CD14-positive monocyte (primary cell): ENCODE data around the gene TNFRSF25. TPM values are rescaled to one million over a fixed set of nuclear protein-coding genes. Genes with fewer than 3 reads are reported as not detected.

Experiments used
- DNase-seq, 3 donors: peaks; one replicate each; pipeline ENCODE4 v3.0.0-alpha.2; 2011 to 2022
- H2AFZ ChIP-seq: 2 replicates; pipeline ENCODE4 v1.6.0; 2012; ENCODE audit warnings: mild to moderate bottlenecking, low read depth, low read length, inconsistent platforms; ENCODE audit not compliant: insufficient read depth, poor library complexity, severe bottlenecking
- H3K27ac ChIP-seq, 2 donors: 1 replicate in 1 of 2; 2 replicates in 1 of 2; pipeline ENCODE4 v1.5.1; 2012 to 2013; ENCODE audit warnings: low read length in 2 of 2, control low read depth in 1 of 2, inconsistent platforms in 1 of 2, low read depth in 1 of 2, mild to moderate bottlenecking in 1 of 2
- H3K27me3 ChIP-seq, 2 donors: one replicate each; pipeline versions ENCODE4 v1.6.0 to v1.6.1; 2011 to 2013; ENCODE audit warnings: low read length in 2 of 2; ENCODE audit not compliant: control insufficient read depth in 2 of 2, insufficient read depth in 2 of 2
- H3K36me3 ChIP-seq, 2 donors: replicated peaks in 1 of 2; 1 replicate in 1 of 2; 2 replicates in 1 of 2; pipeline versions ENCODE4 v1.5.1 to v1.6.1; 2012 to 2013; ENCODE audit warnings: low read length in 2 of 2, control low read depth in 1 of 2, inconsistent platforms in 1 of 2, mild to moderate bottlenecking in 1 of 2; ENCODE audit not compliant: insufficient read depth in 2 of 2, control insufficient read depth in 1 of 2
- H3K4me1 ChIP-seq, 2 donors: 1 replicate in 1 of 2; 2 replicates in 1 of 2; pipeline versions ENCODE4 v1.5.1 to v1.6.1; 2012 to 2013; ENCODE audit warnings: low read length in 2 of 2, control low read depth in 1 of 2, inconsistent platforms in 1 of 2, mild to moderate bottlenecking in 1 of 2, moderate library complexity in 1 of 2; ENCODE audit not compliant: insufficient read depth in 2 of 2, control insufficient read depth in 1 of 2
- H3K4me2 ChIP-seq: replicated peaks from 2 replicates; pipeline ENCODE3; 2012; ENCODE audit warnings: low read length, moderate library complexity, mild to moderate bottlenecking; ENCODE audit not compliant: poor library complexity, severe bottlenecking; ENCODE audit errors: extremely low read depth
- H3K4me3 ChIP-seq, 3 experiments: fragments of 200-600 bp in 1 of 3; sonication (generic) in 1 of 3; replicated peaks in 1 of 3; 1 replicate in 2 of 3; 2 replicates in 1 of 3; pipeline ENCODE4 v1.5.1; 2011 to 2013; ENCODE audit warnings: low read length in 3 of 3, mild to moderate bottlenecking in 3 of 3, control low read depth in 2 of 3, low read depth in 2 of 3, inconsistent platforms in 1 of 3, moderate library complexity in 1 of 3
- H3K79me2 ChIP-seq: 2 replicates; pipeline ENCODE4 v1.6.0; 2012; ENCODE audit warnings: mild to moderate bottlenecking, control low read depth, inconsistent platforms, low read length, moderate library complexity; ENCODE audit not compliant: insufficient read depth
- H3K9ac ChIP-seq: 2 replicates; pipeline ENCODE4 v1.6.0; 2017; ENCODE audit warnings: low read length, mild to moderate bottlenecking; ENCODE audit not compliant: insufficient read depth, poor library complexity, severe bottlenecking
- H3K9me3 ChIP-seq, 2 donors: replicated peaks in 1 of 2; 1 replicate in 1 of 2; 2 replicates in 1 of 2; pipeline versions ENCODE4 v1.5.1 to v1.6.1; 2012 to 2013; ENCODE audit warnings: low read length in 2 of 2, control low read depth in 1 of 2; ENCODE audit not compliant: control insufficient read depth in 1 of 2, insufficient read depth in 1 of 2
- H4K20me1 ChIP-seq: 2 replicates; pipeline ENCODE4 v1.6.0; 2012; ENCODE audit warnings: mild to moderate bottlenecking, low read length, control low read depth, moderate library complexity; ENCODE audit not compliant: insufficient read depth
- H3K27ac Mint-ChIP-seq, 7 donors: one replicate each; pipeline ENCODE4 v1.8.0; 2020; ENCODE audit warnings: mild to moderate bottlenecking in 7 of 7, mixed read lengths in 7 of 7, moderate library complexity in 6 of 7, inconsistent platforms in 2 of 7
- H3K27me3 Mint-ChIP-seq, 3 donors: one replicate each; pipeline ENCODE4 v1.8.0; 2021 to 2022; ENCODE audit warnings: low read depth in 3 of 3, mild to moderate bottlenecking in 3 of 3, mixed read lengths in 3 of 3, moderate library complexity in 3 of 3, inconsistent platforms in 1 of 3
- H3K36me3 Mint-ChIP-seq, 2 donors: one replicate each; pipeline ENCODE4 v1.8.0; 2020; ENCODE audit warnings: mixed read lengths in 2 of 2, inconsistent platforms in 1 of 2, mild to moderate bottlenecking in 1 of 2
- H3K4me1 Mint-ChIP-seq: one replicate; pipeline ENCODE4 v1.8.0; 2020; ENCODE audit warnings: mild to moderate bottlenecking, mixed read lengths
- H3K4me3 Mint-ChIP-seq, 2 donors: one replicate each; pipeline ENCODE4 v1.8.0; 2020; ENCODE audit warnings: mild to moderate bottlenecking in 2 of 2, mixed read lengths in 2 of 2, moderate library complexity in 1 of 2
- H3K9me3 Mint-ChIP-seq, 7 donors: one replicate each; pipeline ENCODE4 v1.8.0; 2020 to 2022; ENCODE audit warnings: mixed read lengths in 7 of 7, mild to moderate bottlenecking in 6 of 7, moderate library complexity in 6 of 7, inconsistent platforms in 2 of 7
- CTCF ChIP-seq: fragments of 200-600 bp; IDR thresholded peaks from one replicate; pipeline ENCODE4 v1.8.0; 2022; ENCODE audit warnings: antibody characterized with exemption, mild to moderate bottlenecking
- WGBS: methylation state at CpG from one replicate; pipeline ENCODE4 v1.1.5; 2013; ENCODE audit warnings: missing lambda C conversion rate; ENCODE audit not compliant: insufficient coverage; 5-methylcytosine and 5-hydroxymethylcytosine counted together
- intact Hi-C, 2 donors: fragments of 100-400 bp; cut with micrococcal nuclease; formaldehyde crosslinking; loops; one replicate each; pipeline versions ENCODE4 v1.15.0 to v1.15.1; 2023
- polyA plus RNA-seq, 3 donors: library from polyadenylated mRNA; depleted of rRNA in 1 of 3; unstranded in 2 of 3; stranded (reverse) in 1 of 3; fragments of 300-500 nt in 2 of 3; fragments of >200 nt in 1 of 3; fragmentation: Illumina TruSeq in 2 of 3; gene quantifications; 1 replicate in 2 of 3; 2 replicates in 1 of 3; pipeline ENCODE4 v1.2.3, GENCODE V29; 2012 to 2021

The TNFRSF25 gene
- polyA plus RNA-seq, 3 donors = 0.33 to 3.0 (median 0.48) TPM

GRCh38 chr1:6508816-6509189 lies 42.8 kb upstream of the TNFRSF25 start:
- DNase-seq = no peak
- Histone ChIP-seq H2AFZ (no peak overlapping the region), H3K79me2 (no peaks in the 10 kb centered on the region), H3K4me1 (peaks cover 0 to 3% of the 10 kb centered on the region in 2 donors), H3K9ac (no peak overlapping the region), H3K27ac (no peak overlapping the region), H4K20me1 (no peaks in the 10 kb centered on the region), H3K36me3 (no peaks in the 10 kb centered on the region), H3K9me3 (no peaks in the 10 kb centered on the region), H3K27me3 (no peaks in the 10 kb centered on the region), H3K4me3 (no peak overlapping the region), H3K4me2 (no peak overlapping the region)
- Mint-ChIP-seq H3K36me3 (no peaks in the 10 kb centered on the region), H3K27ac (no peak overlapping the region), H3K4me1 (peaks cover 2% of the 10 kb centered on the region), H3K9me3 (no peaks in the 10 kb centered on the region), H3K27me3 (peaks cover 1 to 5% (median 5%) of the 10 kb centered on the region in 3 donors), H3K4me3 (no peak overlapping the region)
- 89% methylated on average over 11 of the region's 11 CpGs for WGBS
- no peak for TF ChIP-seq CTCF
- intact Hi-C loops = no loop called here

GRCh38 chr1:6508154-6508815 lies 42.3 kb upstream of the TNFRSF25 start:
- no peak overlapping the region for H3K27ac ChIP-seq
- 89% methylated on average over 16 of the region's 18 CpGs for WGBS
- no peak overlapping the region for H2AFZ ChIP-seq
- no peaks in the 10 kb centered on the region for H3K9me3 Mint-ChIP-seq
- H3K27me3 Mint-ChIP-seq = peaks cover 1 to 7% (median 5%) of the 10 kb centered on the region in 3 donors
- no peak overlapping the region for H3K4me2 ChIP-seq
- H3K4me1 Mint-ChIP-seq = peaks cover 2% of the 10 kb centered on the region
- no peaks in the 10 kb centered on the region for H3K27me3 ChIP-seq
- H3K4me3 ChIP-seq = no peak overlapping the region
- no peak overlapping the region for H3K27ac Mint-ChIP-seq
- H3K9me3 ChIP-seq = no peaks in the 10 kb centered on the region
- H3K4me3 Mint-ChIP-seq = no peak overlapping the region
- H3K36me3 Mint-ChIP-seq = no peaks in the 10 kb centered on the region
- H4K20me1 ChIP-seq = no peaks in the 10 kb centered on the region
- no peak for TF ChIP-seq CTCF
- H3K9ac ChIP-seq = no peak overlapping the region
- H3K4me1 ChIP-seq = peaks cover 0 to 3% of the 10 kb centered on the region in 2 donors
- DNase-seq = no peak
- H3K79me2 ChIP-seq = no peaks in the 10 kb centered on the region
- intact Hi-C loops = no loop called here
- no peaks in the 10 kb centered on the region for H3K36me3 ChIP-seq
